OCI-LY7 (cell line): ENCODE measurements around the gene SALL3. TPM values are rescaled to one million over a fixed set of nuclear protein-coding genes. Genes with fewer than 3 reads are reported as not detected.

Experiments used
- Bru-seq: library from RNA; stranded (reverse); fragments of 400-500 nt; gene quantifications from one replicate; lab custom pipeline; 2021; lab: Mats Ljungman, UMichigan
- BruChase-seq, 2 experiments: library from RNA; stranded (reverse); fragments of 400-500 nt; gene quantifications; one replicate each; lab custom pipeline; 2021; lab: Mats Ljungman, UMichigan
- BruUV-seq: library from RNA; stranded (reverse); fragments of 400-500 nt; replicated peaks from 2 replicates; lab custom pipeline; 2021; lab: Mats Ljungman, UMichigan
- CTCF ChIA-PET: fragments of 300-600 bp; sonication (Branson Sonifier 250); formaldehyde crosslinking; loops from one replicate; lab custom pipeline; 2022; ENCODE audit warnings: antibody characterized with exemption; ENCODE audit not compliant: unreplicated experiment; lab: Charles Lee
- POLR2A ChIA-PET: fragments of 300-600 bp; sonication (Branson Sonifier 250); formaldehyde crosslinking; loops from one replicate; lab custom pipeline; 2022; ENCODE audit warnings: antibody characterized with exemption; lab: Charles Lee
- DNase-seq: peaks from one replicate; pipeline ENCODE4 v3.0.0-alpha.2; 2015; ENCODE audit warnings: low spot score
- H2AFZ ChIP-seq: fragments of 200-600 bp; sonication (generic), shearing (Covaris generic); 2 replicates; pipeline ENCODE4 v1.6.1; 2014; ENCODE audit warnings: mild to moderate bottlenecking, antibody characterized with exemption, low read length, moderate library complexity
- H3K27ac ChIP-seq: fragments of 200-600 bp; sonication (generic); 2 replicates; pipeline ENCODE4 v1.5.1; 2014; ENCODE audit warnings: mixed run types, low read depth, mild to moderate bottlenecking, moderate library complexity, low read length, inconsistent platforms; ENCODE audit not compliant: poor library complexity, severe bottlenecking
- H3K36me3 ChIP-seq: fragments of 200-600 bp; sonication (generic); 2 replicates; pipeline ENCODE4 v1.6.1; 2014; ENCODE audit warnings: mild to moderate bottlenecking, antibody characterized with exemption, low read length, moderate library complexity, mixed read lengths; ENCODE audit not compliant: insufficient read depth
- H3K4me1 ChIP-seq: fragments of 200-600 bp; sonication (generic); 2 replicates; pipeline ENCODE4 v1.5.1; 2014; ENCODE audit warnings: mild to moderate bottlenecking, low read length; ENCODE audit not compliant: insufficient read depth, poor library complexity, severe bottlenecking
- H3K4me2 ChIP-seq: fragments of 200-600 bp; sonication (generic); 2 replicates; pipeline ENCODE4 v1.6.1; 2014; ENCODE audit warnings: mild to moderate bottlenecking, low read length
- H3K4me3 ChIP-seq: fragments of 200-600 bp; sonication (generic); 2 replicates; pipeline ENCODE4 v1.5.1; 2014; ENCODE audit warnings: mild to moderate bottlenecking, low read depth, low read length; ENCODE audit not compliant: poor library complexity, severe bottlenecking
- H3K79me2 ChIP-seq: fragments of 200-600 bp; sonication (generic); 2 replicates; pipeline ENCODE4 v1.6.1; 2016; ENCODE audit warnings: low read depth, mild to moderate bottlenecking, low read length, moderate library complexity, mixed read lengths; ENCODE audit not compliant: insufficient read depth
- H3K9me2 ChIP-seq: fragments of 200-600 bp; sonication (generic); 2 replicates; pipeline ENCODE4 v1.6.1; 2016; ENCODE audit warnings: mild to moderate bottlenecking, low read length, mixed read lengths; ENCODE audit not compliant: insufficient read depth
- H3K9me3 ChIP-seq: fragments of 200-600 bp; sonication (generic); 2 replicates; pipeline ENCODE4 v1.6.1; 2014; ENCODE audit warnings: mild to moderate bottlenecking, mixed run types, low read length, mixed read lengths
- H4K20me1 ChIP-seq: fragments of 200-600 bp; sonication (generic); 2 replicates; pipeline ENCODE4 v1.6.1; 2014; ENCODE audit warnings: mild to moderate bottlenecking, antibody characterized with exemption, low read length, moderate library complexity, mixed read lengths; ENCODE audit not compliant: insufficient read depth
- CTCF ChIP-seq: fragments of 200-600 bp; sonication (generic); conservative IDR thresholded peaks from 2 replicates; pipeline ENCODE4 v1.5.1; 2014; ENCODE audit warnings: mild to moderate bottlenecking, antibody characterized with exemption, low read length, moderate library complexity, mixed read lengths
- EZH2phosphoT487 ChIP-seq: fragments of 200-600 bp; sonication (generic); IDR thresholded peaks from 2 replicates; pipeline ENCODE4 v1.6.1; 2018; ENCODE audit warnings: low read depth, borderline replicate concordance, mild to moderate bottlenecking, mixed run types, antibody characterized with exemption, low read length, moderate library complexity, mixed read lengths
- intact Hi-C: fragments of 100-400 bp; cut with micrococcal nuclease; formaldehyde crosslinking; loops from one replicate; pipeline ENCODE4 v1.10.0; 2022; ENCODE audit not compliant: unreplicated experiment
- long read RNA-seq: library from polyadenylated mRNA; stranded (forward); transcript quantifications from one replicate; pipeline ENCODE4 v2.0.0, GENCODE V29; 2022
- total RNA-seq, 2 experiments: library from RNA; depleted of rRNA in 1 of 2; stranded (reverse); fragments of >200 nt in 1 of 2; shearing (Covaris generic) in 1 of 2; gene quantifications; 2 replicates each; pipeline ENCODE4 v1.2.3, GENCODE V29; 2014 to 2022

The SALL3 gene
- total RNA-seq (2014; rRNA removed; shearing (Covaris generic)) (not detected in 2 replicates), total RNA-seq (2022) (not detected in 2 replicates), Bru-seq, nascent RNA (not detected), BruChase-seq, experiment 1, labeled RNA remaining after a 6-hour chase (not detected), BruChase-seq, experiment 2, labeled RNA remaining after a 2-hour chase (not detected)
- long read RNA-seq = 0 reads

- Histone ChIP-seq H3K79me2 (no peaks in the 10 kb centered on the region), H2AFZ (no peak within 1 kb of the TSS), H3K27ac (no peak within 1 kb of the TSS), H3K9me3 (no peaks in the 10 kb centered on the region), H3K4me1 (no peaks in the 10 kb centered on the region), H3K36me3 (no peaks in the 10 kb centered on the region), H3K4me3 (no peak within 1 kb of the TSS), H4K20me1 (no peaks in the 10 kb centered on the region), H3K9me2 (no peaks in the 10 kb centered on the region), H3K4me2 (no peak within 1 kb of the TSS)
- ChIA-PET POLR2A (no interaction called here), CTCF (no interaction called here)
- TF ChIP-seq CTCF = no peak
- no peak for TF ChIP-seq EZH2phosphoT487
- intact Hi-C loops = no loop called here
- no TSS peak for BruUV-seq
- DNase-seq = no peak
Measured at GRCh38 chr18:78979730-78980278, at the start of gene SALL3. SALL3 (plus strand) TSS chr18:78979818; CDS start chr18:78980275, 457 bp downstream.

- ChIA-PET CTCF (no interaction called here), POLR2A (interaction anchor here (0.9 kb wide), 2 partner anchors 13 to 27 kb away, joined by 3 read pairs; no protein-coding TSS in a partner anchor)
- H3K79me2 ChIP-seq = no peaks in the 10 kb centered on the region
- DNase-seq = no peak
- H3K9me2 ChIP-seq = no peaks in the 10 kb centered on the region
- no peak overlapping the region for H2AFZ ChIP-seq
- intact Hi-C loops = no loop called here
- no peak for TF ChIP-seq EZH2phosphoT487
- TF ChIP-seq CTCF = no peak
- H4K20me1 ChIP-seq = no peaks in the 10 kb centered on the region
- no peaks in the 10 kb centered on the region for H3K36me3 ChIP-seq
- no peak overlapping the region for H3K4me3 ChIP-seq
- H3K9me3 ChIP-seq = no peaks in the 10 kb centered on the region
- H3K4me1 ChIP-seq = no peaks in the 10 kb centered on the region
- no TSS peak for BruUV-seq
- no peak overlapping the region for H3K27ac ChIP-seq
- H3K4me2 ChIP-seq = no peak overlapping the region
Measured at GRCh38 chr18:78932281-78932680, 47.3 kb upstream of the SALL3 start.

- DNase-seq = no peak
- Histone ChIP-seq H3K27ac (no peak overlapping the region), H3K9me2 (no peaks in the 10 kb centered on the region), H4K20me1 (no peaks in the 10 kb centered on the region), H3K4me1 (no peaks in the 10 kb centered on the region), H3K79me2 (no peaks in the 10 kb centered on the region), H3K4me2 (no peak overlapping the region), H3K36me3 (no peaks in the 10 kb centered on the region), H2AFZ (no peak overlapping the region), H3K4me3 (no peak overlapping the region), H3K9me3 (no peaks in the 10 kb centered on the region)
- POLR2A ChIA-PET = no interaction called here
- CTCF ChIA-PET = no interaction called here
- TF ChIP-seq EZH2phosphoT487 (no peak), CTCF (no peak)
- intact Hi-C loops = no loop called here
- no TSS peak for BruUV-seq
Measured at GRCh38 chr18:78934003-78934402, 45.6 kb upstream of the SALL3 start.
